Nephron progenitor cell (in vitro differentiated cells): Measurements from ENCODE around the gene SORL1.
A peak's percentile ranks its signal among the peaks of the same experiment; 100 is the strongest.

ENCODE experiments used
- DNase-seq: peaks from one replicate; pipeline ENCODE4 v3.0.0; 2021
- H3K27ac Mint-ChIP-seq: 2 replicates; pipeline ENCODE4 v1.8.0; 2021; ENCODE audit warnings: mild to moderate bottlenecking, moderate library complexity, mixed read lengths
- H3K27me3 Mint-ChIP-seq: 2 replicates; pipeline ENCODE4 v1.8.0; 2021; ENCODE audit warnings: mild to moderate bottlenecking, low read depth, mixed read lengths; ENCODE audit not compliant: poor library complexity
- H3K36me3 Mint-ChIP-seq: 2 replicates; pipeline ENCODE4 v1.8.0; 2021; ENCODE audit warnings: low read depth, mixed read lengths
- H3K4me1 Mint-ChIP-seq: 2 replicates; pipeline ENCODE4 v1.8.0; 2021; ENCODE audit warnings: mixed read lengths
- H3K4me3 Mint-ChIP-seq: 2 replicates; pipeline ENCODE4 v1.8.0; 2021; ENCODE audit warnings: mild to moderate bottlenecking, moderate library complexity, mixed read lengths
- H3K9me3 Mint-ChIP-seq: 2 replicates; pipeline ENCODE4 v1.8.0; 2021; ENCODE audit warnings: mild to moderate bottlenecking, moderate library complexity, mixed read lengths
- CTCF ChIP-seq: fragments of 200-600 bp; sonication (generic); IDR thresholded peaks from 2 replicates; pipeline ENCODE4 v1.5.0; 2021; ENCODE audit warnings: antibody characterized with exemption

Gene SORL1

DNA sequence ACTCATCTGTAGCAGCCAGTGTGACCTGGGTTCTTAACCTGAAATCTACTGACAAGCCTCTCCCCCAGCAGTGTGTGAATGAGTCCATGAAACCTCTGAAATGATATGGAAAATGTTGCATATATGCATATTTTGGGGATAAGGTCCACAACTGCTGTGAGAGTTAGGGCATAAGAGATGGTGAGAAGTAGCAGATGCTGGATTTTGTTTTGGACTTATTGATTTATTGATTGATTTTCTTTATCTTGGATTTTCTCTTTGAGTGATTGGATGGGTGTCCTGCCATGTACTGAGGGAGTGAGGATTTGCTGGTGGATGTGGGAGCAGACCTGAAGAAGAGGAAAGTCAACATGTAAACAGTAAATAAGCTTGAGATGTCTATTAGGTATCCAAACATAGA lies 212.0 kb downstream of the SORL1 start:
- H3K27ac Mint-ChIP-seq = no peak overlapping the region

GRCh38 chr11:121665206-121665838 lies 213.2 kb downstream of the SORL1 start:
- DNase-seq = no peak
- TF ChIP-seq CTCF = no peak
- peaks cover 4% of the 10 kb centered on the region for H3K9me3 Mint-ChIP-seq
- peaks cover 25% of the 10 kb centered on the region for H3K4me1 Mint-ChIP-seq
- H3K27me3 Mint-ChIP-seq = no peaks in the 10 kb centered on the region
- no peaks in the 10 kb centered on the region for H3K36me3 Mint-ChIP-seq
- no peak overlapping the region for H3K4me3 Mint-ChIP-seq
- H3K27ac Mint-ChIP-seq = no peak overlapping the region

More for the DNA sequence above, 212.0 kb downstream of the SORL1 start:
- DNase-seq = no peak
- no peaks in the 10 kb centered on the region for H3K27me3 Mint-ChIP-seq
- H3K4me1 Mint-ChIP-seq = peaks cover 13% of the 10 kb centered on the region
- no peaks in the 10 kb centered on the region for H3K36me3 Mint-ChIP-seq
- no peak for TF ChIP-seq CTCF
- no peak overlapping the region for H3K4me3 Mint-ChIP-seq
- peaks cover 8% of the 10 kb centered on the region for H3K9me3 Mint-ChIP-seq

- Mint-ChIP-seq H3K27me3 (no peaks in the 10 kb centered on the region), H3K36me3 (no peaks in the 10 kb centered on the region), H3K27ac (no peak overlapping the region), H3K9me3 (peaks cover 4% of the 10 kb centered on the region), H3K4me3 (no peak overlapping the region), H3K4me1 (peaks cover 43% of the 10 kb centered on the region)
- no peak for TF ChIP-seq CTCF
- no peak for DNase-seq
Measured at GRCh38 chr11:121667836-121668235, 215.7 kb downstream of the SORL1 start.

DNA sequence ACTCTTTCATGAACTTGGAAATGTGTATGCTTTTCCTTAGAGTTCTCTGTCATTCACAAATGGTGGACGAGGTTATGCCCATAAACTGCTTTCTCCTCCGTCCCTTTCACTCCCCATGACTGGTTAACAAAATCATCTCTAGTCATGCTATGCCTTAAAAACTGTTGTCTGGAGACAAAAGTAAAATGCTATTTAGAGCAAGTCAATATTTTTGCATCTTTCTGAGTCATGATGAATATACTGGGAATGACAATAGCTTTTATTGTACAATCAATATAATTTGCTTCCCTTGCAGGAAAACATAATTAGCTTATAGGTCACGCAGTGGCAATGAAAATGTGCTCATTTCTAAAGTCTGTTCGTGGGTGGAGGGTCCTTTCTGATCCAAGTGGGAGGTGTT lies 217.3 kb downstream of the SORL1 start:
- Mint-ChIP-seq H3K27ac (no peak overlapping the region), H3K36me3 (no peaks in the 10 kb centered on the region), H3K4me1 (peaks cover 56% of the 10 kb centered on the region), H3K4me3 (no peak overlapping the region), H3K27me3 (peaks cover 3% of the 10 kb centered on the region), H3K9me3 (peaks cover 4% of the 10 kb centered on the region)
- DNase-seq = no peak
- TF ChIP-seq CTCF = no peak

- no peak for DNase-seq
- no peak for TF ChIP-seq CTCF
- H3K27ac Mint-ChIP-seq = no peak overlapping the region
Measured at GRCh38 chr11:121670266-121670665, 218.2 kb downstream of the SORL1 start.

DNA sequence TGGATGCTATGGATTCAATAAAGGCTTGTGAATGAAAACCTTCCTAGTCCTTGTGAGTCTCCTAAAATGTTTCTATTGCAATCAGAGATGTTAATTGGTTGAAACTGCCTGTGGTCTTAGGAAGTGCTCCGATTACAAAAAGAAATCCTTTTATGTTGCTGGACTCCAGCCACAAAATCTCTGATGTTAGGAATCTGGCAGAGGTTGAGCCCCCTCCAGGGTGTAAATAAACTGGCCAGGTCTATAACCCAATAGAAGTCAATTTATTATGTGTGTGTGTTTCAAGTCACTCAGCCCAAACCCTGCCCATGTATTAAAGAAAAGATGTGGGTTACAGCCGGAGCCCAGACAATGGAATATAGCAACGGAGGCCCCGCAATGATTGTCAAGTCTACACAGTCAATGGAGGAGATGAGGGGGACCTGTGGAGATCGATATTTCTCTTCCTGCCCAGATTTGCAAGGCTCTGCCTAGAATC lies 218.7 kb downstream of the SORL1 start:
- TF ChIP-seq CTCF = no peak
- DNase-seq = no peak
- peaks cover 62% of the 10 kb centered on the region for H3K4me1 Mint-ChIP-seq
- H3K4me3 Mint-ChIP-seq = no peak overlapping the region
- H3K27ac Mint-ChIP-seq = peak overlapping the region; percentile 27
- peaks cover 4% of the 10 kb centered on the region for H3K9me3 Mint-ChIP-seq
- peaks cover 3% of the 10 kb centered on the region for H3K27me3 Mint-ChIP-seq
- no peaks in the 10 kb centered on the region for H3K36me3 Mint-ChIP-seq

More at GRCh38 chr11:121670266-121670665, 218.2 kb downstream of the SORL1 start:
- Mint-ChIP-seq H3K36me3 (no peaks in the 10 kb centered on the region), H3K9me3 (peaks cover 4% of the 10 kb centered on the region), H3K4me3 (no peak overlapping the region), H3K27me3 (peaks cover 3% of the 10 kb centered on the region), H3K4me1 (peaks cover 62% of the 10 kb centered on the region)
